ENCODE data around the gene VWA2. TPM values are rescaled to one million over a fixed set of nuclear protein-coding genes. Genes with fewer than 3 reads are reported as not detected.

Gene VWA2
- polyA plus RNA-seq, 3 donors, result not detected

GRCh38 chr10:114304017-114304570, 65.0 kb downstream of the VWA2 start:
- no peak overlapping the region for H3K27ac ChIP-seq (ENCODE audit: low read depth in 1 of 2, low read length in 2 of 2)
- H3K9ac ChIP-seq (ENCODE audit: insufficient read depth, low read length, poor library complexity, severe bottlenecking), result peak overlapping the region; percentile 56

DNA sequence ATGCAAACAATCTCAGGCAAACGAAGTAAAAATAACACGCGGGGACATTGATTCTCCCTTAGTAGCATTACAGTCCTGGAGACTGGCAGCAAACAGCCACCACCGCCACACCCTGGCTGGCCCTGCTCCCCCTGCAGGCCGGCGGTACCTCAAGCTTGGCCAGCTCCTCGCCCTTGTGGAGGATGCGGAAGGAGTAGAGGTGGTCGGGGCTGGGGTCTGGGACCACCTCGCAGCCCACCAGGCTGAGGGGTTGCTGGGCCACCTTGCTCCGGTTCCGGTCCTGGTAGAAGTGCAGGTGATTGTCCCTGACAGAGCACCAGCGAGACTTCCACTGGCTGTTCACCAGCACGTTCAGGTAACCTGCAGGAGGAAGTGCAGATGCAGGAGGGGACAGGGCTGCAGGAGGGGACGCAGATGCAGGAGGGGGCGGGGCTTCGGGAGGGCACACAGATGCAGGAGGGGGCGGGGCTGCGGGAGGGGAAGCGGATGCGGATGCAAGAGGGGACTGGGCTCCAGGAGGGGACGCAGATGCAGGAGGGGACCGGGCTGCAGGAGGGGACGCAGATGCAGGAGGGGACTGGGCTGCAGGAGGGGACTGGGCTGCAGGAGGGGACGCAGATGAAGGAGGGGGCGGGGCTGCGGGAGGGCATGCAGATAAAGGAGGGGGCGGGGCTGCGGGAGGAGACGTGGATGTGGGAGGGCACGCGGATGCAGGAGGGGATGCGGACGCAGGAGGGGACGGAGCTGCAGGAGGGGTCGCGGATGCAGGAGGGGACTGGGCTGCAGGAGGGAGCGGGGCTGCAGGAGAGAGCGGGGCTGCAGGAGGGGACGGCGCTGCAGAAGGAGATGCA, 65.7 kb downstream of the VWA2 start:
- no peaks in the 10 kb centered on the region for H3K36me3 Mint-ChIP-seq
- Histone ChIP-seq H3K27me3 (ENCODE audit: control insufficient read depth in 2 of 2, insufficient read depth in 2 of 2, low read length in 2 of 2) (no peaks in the 10 kb centered on the region), H4K20me1 (ENCODE audit: insufficient read depth, low read length) (no peaks in the 10 kb centered on the region), H3K4me2 (replicated peaks; ENCODE audit: extremely low read depth, low read length, poor library complexity, severe bottlenecking) (peak overlapping the region; percentile 78), H3K27ac (ENCODE audit: low read depth in 1 of 2, low read length in 2 of 2) (no peak overlapping the region), H2AFZ (ENCODE audit: insufficient read depth, low read depth, low read length, poor library complexity, severe bottlenecking) (peak overlapping the region; percentile 62), H3K9me3 (replicated peaks in 1 of 2; ENCODE audit: control insufficient read depth in 1 of 2, insufficient read depth in 1 of 2, low read length in 2 of 2) (no peaks in the 10 kb centered on the region), H3K4me1 (ENCODE audit: control insufficient read depth in 1 of 2, insufficient read depth in 2 of 2, low read length in 2 of 2) (peaks cover 8 to 11% of the 10 kb centered on the region in 2 donors), H3K4me3 (replicated peaks in 1 of 3; ENCODE audit: low read depth in 2 of 3, low read length in 3 of 3) (peak overlapping the region; percentile 32 to 74 (median 33)), H3K36me3 (replicated peaks in 1 of 2; ENCODE audit: control insufficient read depth in 1 of 2, insufficient read depth in 2 of 2, low read length in 2 of 2) (no peaks in the 10 kb centered on the region), H3K9ac (ENCODE audit: insufficient read depth, low read length, poor library complexity, severe bottlenecking) (peak overlapping the region; percentile 56), H3K79me2 (ENCODE audit: insufficient read depth, low read length) (no peaks in the 10 kb centered on the region)
- peaks cover 5 to 12% (median 7%) of the 10 kb centered on the region in 3 donors for H3K27me3 Mint-ChIP-seq (ENCODE audit: low read depth in 3 of 3)
- WGBS (ENCODE audit: insufficient coverage), result 11% methylated on average over 27 of the region's 41 CpGs
- peak overlapping the region; percentile 73 to 88 for H3K4me3 Mint-ChIP-seq
- H3K27ac Mint-ChIP-seq, result no peak overlapping the region
- DNase-seq, result peak in 1 of 3 donors; percentile 11
- H3K4me1 Mint-ChIP-seq, result peaks cover 13% of the 10 kb centered on the region
- H3K9me3 Mint-ChIP-seq, result peaks cover 0 to 2% (median 0%) of the 10 kb centered on the region in 7 donors
- TF ChIP-seq, protein P1, sequence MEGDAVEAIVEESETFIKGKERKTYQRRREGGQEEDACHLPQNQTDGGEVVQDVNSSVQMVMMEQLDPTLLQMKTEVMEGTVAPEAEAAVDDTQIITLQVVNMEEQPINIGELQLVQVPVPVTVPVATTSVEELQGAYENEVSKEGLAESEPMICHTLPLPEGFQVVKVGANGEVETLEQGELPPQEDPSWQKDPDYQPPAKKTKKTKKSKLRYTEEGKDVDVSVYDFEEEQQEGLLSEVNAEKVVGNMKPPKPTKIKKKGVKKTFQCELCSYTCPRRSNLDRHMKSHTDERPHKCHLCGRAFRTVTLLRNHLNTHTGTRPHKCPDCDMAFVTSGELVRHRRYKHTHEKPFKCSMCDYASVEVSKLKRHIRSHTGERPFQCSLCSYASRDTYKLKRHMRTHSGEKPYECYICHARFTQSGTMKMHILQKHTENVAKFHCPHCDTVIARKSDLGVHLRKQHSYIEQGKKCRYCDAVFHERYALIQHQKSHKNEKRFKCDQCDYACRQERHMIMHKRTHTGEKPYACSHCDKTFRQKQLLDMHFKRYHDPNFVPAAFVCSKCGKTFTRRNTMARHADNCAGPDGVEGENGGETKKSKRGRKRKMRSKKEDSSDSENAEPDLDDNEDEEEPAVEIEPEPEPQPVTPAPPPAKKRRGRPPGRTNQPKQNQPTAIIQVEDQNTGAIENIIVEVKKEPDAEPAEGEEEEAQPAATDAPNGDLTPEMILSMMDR (IDR thresholded peaks at IDR 0.05), result no peak
- intact Hi-C loops (cut with micrococcal nuclease), result no loop called here

More at GRCh38 chr10:114304017-114304570, 65.0 kb downstream of the VWA2 start:
- Histone ChIP-seq H4K20me1 (ENCODE audit: insufficient read depth, low read length) (no peaks in the 10 kb centered on the region), H3K79me2 (ENCODE audit: insufficient read depth, low read length) (no peaks in the 10 kb centered on the region), H3K4me3 (replicated peaks in 1 of 3; ENCODE audit: low read depth in 2 of 3, low read length in 3 of 3) (peak overlapping the region; percentile 32 to 74 (median 33)), H3K27me3 (ENCODE audit: control insufficient read depth in 2 of 2, insufficient read depth in 2 of 2, low read length in 2 of 2) (no peaks in the 10 kb centered on the region), H3K9me3 (replicated peaks in 1 of 2; ENCODE audit: control insufficient read depth in 1 of 2, insufficient read depth in 1 of 2, low read length in 2 of 2) (no peaks in the 10 kb centered on the region), H3K4me2 (replicated peaks; ENCODE audit: extremely low read depth, low read length, poor library complexity, severe bottlenecking) (peak overlapping the region; percentile 78), H3K36me3 (replicated peaks in 1 of 2; ENCODE audit: control insufficient read depth in 1 of 2, insufficient read depth in 2 of 2, low read length in 2 of 2) (no peaks in the 10 kb centered on the region), H3K4me1 (ENCODE audit: control insufficient read depth in 1 of 2, insufficient read depth in 2 of 2, low read length in 2 of 2) (peaks cover 8 to 11% of the 10 kb centered on the region in 2 donors), H2AFZ (ENCODE audit: insufficient read depth, low read depth, low read length, poor library complexity, severe bottlenecking) (peak overlapping the region; percentile 62)
- H3K4me1 Mint-ChIP-seq, result peaks cover 13% of the 10 kb centered on the region
- peaks cover 5 to 12% (median 6%) of the 10 kb centered on the region in 3 donors for H3K27me3 Mint-ChIP-seq (ENCODE audit: low read depth in 3 of 3)
- H3K27ac Mint-ChIP-seq, result peak overlapping the region in 3 of 7 donors; percentile 4 to 79 (median 45)
- intact Hi-C loops (cut with micrococcal nuclease), result no loop called here
- peaks cover 0 to 2% (median 0%) of the 10 kb centered on the region in 7 donors for H3K9me3 Mint-ChIP-seq
- H3K4me3 Mint-ChIP-seq, result peak overlapping the region; percentile 73 to 88
- TF ChIP-seq, protein P1 (IDR thresholded peaks at IDR 0.05), result peak; percentile 65
- peak; percentile 22 to 41 (median 32) for DNase-seq
- H3K36me3 Mint-ChIP-seq, result no peaks in the 10 kb centered on the region
- 0% methylated on average over 1 of the region's 14 CpGs for WGBS (ENCODE audit: insufficient coverage)

Data from CD14-positive monocyte (primary cell).